Measurements from ENCODE around the gene NTN4.
"Not testable (repeated sequence)": the region's sequence is repeated elsewhere in the genome, so short reads cannot be mapped to it uniquely, and the experiment has no call there.

- not testable (repeated sequence) for TF ChIP-seq CTCF, POLR2A, EP300 (IDR thresholded peaks at IDR 0.05)
Measured at GRCh38 chr12:95654665-95655064, 135.9 kb downstream of the NTN4 start.

Data from ovary (tissue), 3 donors.